Measurements from ENCODE around the gene SPNS2. TPM values are rescaled to one million over a fixed set of nuclear protein-coding genes. Genes with fewer than 3 reads are reported as not detected.

SPNS2 gene
- total and polyA plus RNA-seq, 9 donors: 0.48 to 12.7 (median 4.2) TPM

DNA sequence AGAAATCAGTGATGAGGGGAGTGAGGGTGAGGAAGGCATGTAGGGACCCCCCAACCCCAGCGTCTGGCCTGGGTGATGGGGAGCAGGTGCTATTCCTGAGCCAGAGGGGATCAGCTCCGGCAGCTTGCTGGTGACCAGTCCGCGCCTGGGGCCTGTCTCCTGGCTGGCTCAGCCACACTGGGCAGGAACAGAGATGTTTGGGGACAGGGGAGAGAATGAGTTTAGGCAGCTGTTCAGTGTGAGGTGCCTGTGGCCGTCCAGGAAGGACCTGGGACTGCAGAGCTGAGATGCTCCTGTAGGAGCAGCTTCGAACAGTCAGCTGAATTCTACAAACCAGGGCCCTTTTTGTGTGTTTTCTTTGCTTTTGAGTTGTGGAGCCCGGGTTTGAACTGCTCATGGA, 23.2 kb upstream of the SPNS2 start:
- no peaks in the 10 kb centered on the region for H3K27me3 ChIP-seq
- no peak for TF ChIP-seq POLR2A (IDR thresholded peaks at IDR 0.05)
- TF ChIP-seq, protein P1, sequence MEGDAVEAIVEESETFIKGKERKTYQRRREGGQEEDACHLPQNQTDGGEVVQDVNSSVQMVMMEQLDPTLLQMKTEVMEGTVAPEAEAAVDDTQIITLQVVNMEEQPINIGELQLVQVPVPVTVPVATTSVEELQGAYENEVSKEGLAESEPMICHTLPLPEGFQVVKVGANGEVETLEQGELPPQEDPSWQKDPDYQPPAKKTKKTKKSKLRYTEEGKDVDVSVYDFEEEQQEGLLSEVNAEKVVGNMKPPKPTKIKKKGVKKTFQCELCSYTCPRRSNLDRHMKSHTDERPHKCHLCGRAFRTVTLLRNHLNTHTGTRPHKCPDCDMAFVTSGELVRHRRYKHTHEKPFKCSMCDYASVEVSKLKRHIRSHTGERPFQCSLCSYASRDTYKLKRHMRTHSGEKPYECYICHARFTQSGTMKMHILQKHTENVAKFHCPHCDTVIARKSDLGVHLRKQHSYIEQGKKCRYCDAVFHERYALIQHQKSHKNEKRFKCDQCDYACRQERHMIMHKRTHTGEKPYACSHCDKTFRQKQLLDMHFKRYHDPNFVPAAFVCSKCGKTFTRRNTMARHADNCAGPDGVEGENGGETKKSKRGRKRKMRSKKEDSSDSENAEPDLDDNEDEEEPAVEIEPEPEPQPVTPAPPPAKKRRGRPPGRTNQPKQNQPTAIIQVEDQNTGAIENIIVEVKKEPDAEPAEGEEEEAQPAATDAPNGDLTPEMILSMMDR (IDR thresholded peaks at IDR 0.05): no peak
- no peak for TF ChIP-seq EP300 (IDR thresholded peaks at IDR 0.05)
- DNase-seq: no peak
- H3K9me3 ChIP-seq: no peaks in the 10 kb centered on the region
- no peaks in the 10 kb centered on the region for H3K36me3 ChIP-seq
- WGBS, 3 donors: 81 to 85% (median 82%) methylated on average over 7 of the region's 7 CpGs
- no peak overlapping the region for H3K4me3 ChIP-seq
- H3K4me1 ChIP-seq (ENCODE audit: insufficient read depth): no peaks in the 10 kb centered on the region
- H3K27ac ChIP-seq: no peak overlapping the region
- intact Hi-C loops (cut with DNase I): no loop called here

DNA sequence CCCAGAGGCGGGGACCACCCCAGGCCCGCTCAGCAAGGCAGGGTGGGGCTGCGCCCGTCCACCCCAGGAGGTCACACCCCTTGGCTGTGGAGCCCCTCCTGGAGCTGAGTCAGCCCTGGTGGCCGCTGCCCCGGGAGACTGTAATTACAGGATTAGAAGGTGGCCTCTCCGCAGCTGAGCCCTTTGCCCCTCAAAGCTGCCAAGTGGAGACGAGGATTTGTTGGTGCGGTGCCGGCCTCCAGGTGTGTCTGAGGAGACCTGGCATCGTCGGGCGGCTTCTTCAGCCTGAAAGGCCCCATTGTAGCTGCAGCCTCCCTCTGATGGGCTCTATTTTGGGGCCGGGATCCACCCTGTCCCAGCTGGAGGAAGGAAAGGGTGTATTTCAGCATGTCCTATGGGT, 22.7 kb upstream of the SPNS2 start:
- Histone ChIP-seq H3K36me3 (no peaks in the 10 kb centered on the region), H3K27ac (no peak overlapping the region), H3K9me3 (no peaks in the 10 kb centered on the region), H3K27me3 (no peaks in the 10 kb centered on the region), H3K4me1 (ENCODE audit: insufficient read depth) (no peaks in the 10 kb centered on the region), H3K4me3 (no peak overlapping the region)
- 86 to 90% (median 87%) methylated on average over 14 of the region's 14 CpGs for WGBS, 3 donors
- intact Hi-C loops (cut with DNase I): no loop called here
- DNase-seq: no peak
- TF ChIP-seq, protein P1 (IDR thresholded peaks at IDR 0.05): no peak

GRCh38 chr17:4476511-4477070, 22.1 kb upstream of the SPNS2 start:
- DNase-seq: no peak
- 85 to 90% (median 86%) methylated on average over 19 of the region's 19 CpGs for WGBS, 3 donors
- Histone ChIP-seq H3K4me1 (ENCODE audit: insufficient read depth) (no peaks in the 10 kb centered on the region), H3K9me3 (no peaks in the 10 kb centered on the region), H3K27ac (no peak overlapping the region), H3K27me3 (no peaks in the 10 kb centered on the region), H3K36me3 (no peaks in the 10 kb centered on the region), H3K4me3 (no peak overlapping the region)
- intact Hi-C loops (cut with DNase I): no loop called here
- TF ChIP-seq, protein P1 (IDR thresholded peaks at IDR 0.05): no peak
- TF ChIP-seq POLR2A (IDR thresholded peaks at IDR 0.05): no peak
- TF ChIP-seq EP300 (IDR thresholded peaks at IDR 0.05): no peak

- H3K27ac ChIP-seq: no peak overlapping the region
- TF ChIP-seq EP300 (IDR thresholded peaks at IDR 0.05): no peak
- TF ChIP-seq POLR2A (IDR thresholded peaks at IDR 0.05): no peak
- TF ChIP-seq, protein P1 (IDR thresholded peaks at IDR 0.05): no peak
- H3K4me1 ChIP-seq (ENCODE audit: insufficient read depth): no peaks in the 10 kb centered on the region
- H3K9me3 ChIP-seq: no peaks in the 10 kb centered on the region
- DNase-seq: no peak
- no peaks in the 10 kb centered on the region for H3K36me3 ChIP-seq
- no peak overlapping the region for H3K4me3 ChIP-seq
- H3K27me3 ChIP-seq: no peaks in the 10 kb centered on the region
- intact Hi-C loops (cut with DNase I): no loop called here
- 69 to 72% (median 70%) methylated on average over 10 of the region's 10 CpGs for WGBS, 3 donors
These were observed 21.4 kb upstream of the SPNS2 start for GRCh38 chr17:4477255-4477791.
